NB4 (cell line): ENCODE measurements around the gene MEGF11.

Experiments used
- DNase-seq: peaks from one replicate; pipeline ENCODE4 v3.0.0; 2010; ENCODE audit warnings: low read depth
- H3K4me3 ChIP-seq: one replicate; pipeline ENCODE4 v1.5.1; 2011; ENCODE audit warnings: mild to moderate bottlenecking, low read depth, low read length, moderate library complexity
- CTCF ChIP-seq: IDR thresholded peaks from one replicate; pipeline ENCODE4 v1.5.1; 2012; ENCODE audit warnings: low read depth, low read length
- MAX ChIP-seq: IDR thresholded peaks from 2 replicates; pipeline ENCODE4 v1.6.1; 2011; ENCODE audit warnings: low read depth, low read length
- MYC ChIP-seq: IDR thresholded peaks from 2 replicates; pipeline ENCODE4 v1.6.1; 2011; ENCODE audit warnings: low read depth, low read length
- POLR2A ChIP-seq: IDR thresholded peaks from 2 replicates; pipeline ENCODE4 v1.6.1; 2011; ENCODE audit warnings: mild to moderate bottlenecking; ENCODE audit not compliant: insufficient read length; ENCODE audit errors: extremely low read depth

The MEGF11 gene

GRCh38 chr15:66024116-66024515 lies 229.4 kb downstream of the MEGF11 start:
- no peak overlapping the region for H3K4me3 ChIP-seq
- no peak for DNase-seq
- TF ChIP-seq CTCF (no peak), POLR2A (no peak), MAX (no peak), MYC (no peak)

- no peak overlapping the region for H3K4me3 ChIP-seq
- TF ChIP-seq POLR2A = no peak
- no peak for DNase-seq
Measured at GRCh38 chr15:66023311-66023972, 230.1 kb downstream of the MEGF11 start.

- no peak overlapping the region for H3K4me3 ChIP-seq
- TF ChIP-seq MAX (no peak), POLR2A (no peak), CTCF (no peak), MYC (no peak)
- no peak for DNase-seq
Measured at GRCh38 chr15:66022163-66022525, 231.4 kb downstream of the MEGF11 start.

GRCh38 chr15:66021496-66022162 lies 231.9 kb downstream of the MEGF11 start:
- DNase-seq = no peak
- no peak overlapping the region for H3K4me3 ChIP-seq
- TF ChIP-seq CTCF (no peak), MAX (no peak)

- TF ChIP-seq MAX (no peak), POLR2A (no peak), CTCF (no peak), MYC (no peak)
- H3K4me3 ChIP-seq = no peak overlapping the region
- DNase-seq = no peak
Measured at GRCh38 chr15:66019826-66020398, 233.6 kb downstream of the MEGF11 start.

GRCh38 chr15:66019368-66019767 lies 234.2 kb downstream of the MEGF11 start:
- H3K4me3 ChIP-seq = no peak overlapping the region
- no peak for TF ChIP-seq MYC
- no peak for TF ChIP-seq POLR2A
- TF ChIP-seq MAX = no peak
- TF ChIP-seq CTCF = no peak
- DNase-seq = no peak
